ENCODE data around the gene SIN3A. TPM values are rescaled to one million over a fixed set of nuclear protein-coding genes. Genes with fewer than 3 reads are reported as not detected.

SIN3A gene
- total and polyA plus RNA-seq, 2 of the 4 experiments (the other 2 are of a cell fraction): 21.2 to 31.5 TPM

DNA sequence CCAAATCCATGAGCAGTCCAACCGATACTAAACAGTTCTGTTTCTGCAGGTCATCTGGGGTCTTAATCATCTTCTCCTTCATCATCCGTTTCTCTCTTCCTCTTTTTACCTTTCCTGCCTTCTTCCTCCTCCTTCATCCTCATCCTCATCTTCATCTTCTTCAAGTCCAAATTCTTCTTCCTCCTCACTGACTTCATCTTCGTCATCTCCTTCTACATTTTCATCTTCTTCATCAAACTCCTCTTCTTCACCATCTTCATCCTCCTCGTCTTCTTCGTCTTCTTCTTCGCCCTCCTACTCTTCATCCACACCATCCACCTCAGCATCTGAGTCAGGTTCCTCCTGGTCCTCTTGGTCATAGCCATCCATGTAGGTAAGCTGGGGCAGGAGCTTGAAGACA, 129.8 kb downstream of the SIN3A start:
- no peak for ATAC-seq (ENCODE audit: low read depth)
- no peak for DNase-seq
- H3K4ac ChIP-seq (ENCODE audit: low read depth, low read length): no peak overlapping the region
- ChIA-PET CTCF (no interaction called here), POLR2A (ENCODE audit: unreplicated experiment) (no interaction called here)
- no peak overlapping the region for H2AFZ ChIP-seq (replicated peaks; ENCODE audit: low read length, poor library complexity)
- H2BK120ac ChIP-seq (ENCODE audit: low read depth, low read length): no peak overlapping the region
- H3K27ac ChIP-seq (ENCODE audit: insufficient read depth, low read length): no peak overlapping the region
- no peak overlapping the region for H2BK20ac ChIP-seq (ENCODE audit: low read depth, low read length)
- in situ Hi-C loops (cut with MboI; ENCODE audit: low sequenced_read_pairs) (no loop called here), intact Hi-C loops (cut with micrococcal nuclease) (no loop called here), dilution Hi-C loops (cut with HindIII; ENCODE audit: low sequenced_read_pairs, unreplicated experiment) (no loop called here)
- no peak overlapping the region for H3K4me2 ChIP-seq (ENCODE audit: low read depth, low read length)
- no peak overlapping the region for H3K14ac ChIP-seq (replicated peaks; ENCODE audit: low read depth, low read length)
- H3K56ac ChIP-seq (ENCODE audit: extremely low read depth, insufficient read depth, low read length): no peak overlapping the region
- H4K8ac ChIP-seq (ENCODE audit: low read depth in 2 of 2, low read length in 2 of 2): no peak overlapping the region
- no peak overlapping the region for H2BK5ac ChIP-seq (ENCODE audit: low read depth, low read length, poor library complexity, severe bottlenecking)
- no peak overlapping the region for H3K18ac ChIP-seq (ENCODE audit: low read depth, low read length)
- no peak overlapping the region for H3K9ac ChIP-seq (ENCODE audit: low read depth, low read length)
- no peaks in the 10 kb centered on the region for H4K20me1 ChIP-seq (ENCODE audit: insufficient read depth, low read length)
- no peak for TF ChIP-seq MAZ (IDR thresholded peaks at IDR 0.05; ENCODE audit: borderline replicate concordance, low read depth, low read length)
- TF ChIP-seq MAFK (IDR thresholded peaks at IDR 0.05; ENCODE audit: low read depth, low read length): no peak
- TF ChIP-seq, protein P1, sequence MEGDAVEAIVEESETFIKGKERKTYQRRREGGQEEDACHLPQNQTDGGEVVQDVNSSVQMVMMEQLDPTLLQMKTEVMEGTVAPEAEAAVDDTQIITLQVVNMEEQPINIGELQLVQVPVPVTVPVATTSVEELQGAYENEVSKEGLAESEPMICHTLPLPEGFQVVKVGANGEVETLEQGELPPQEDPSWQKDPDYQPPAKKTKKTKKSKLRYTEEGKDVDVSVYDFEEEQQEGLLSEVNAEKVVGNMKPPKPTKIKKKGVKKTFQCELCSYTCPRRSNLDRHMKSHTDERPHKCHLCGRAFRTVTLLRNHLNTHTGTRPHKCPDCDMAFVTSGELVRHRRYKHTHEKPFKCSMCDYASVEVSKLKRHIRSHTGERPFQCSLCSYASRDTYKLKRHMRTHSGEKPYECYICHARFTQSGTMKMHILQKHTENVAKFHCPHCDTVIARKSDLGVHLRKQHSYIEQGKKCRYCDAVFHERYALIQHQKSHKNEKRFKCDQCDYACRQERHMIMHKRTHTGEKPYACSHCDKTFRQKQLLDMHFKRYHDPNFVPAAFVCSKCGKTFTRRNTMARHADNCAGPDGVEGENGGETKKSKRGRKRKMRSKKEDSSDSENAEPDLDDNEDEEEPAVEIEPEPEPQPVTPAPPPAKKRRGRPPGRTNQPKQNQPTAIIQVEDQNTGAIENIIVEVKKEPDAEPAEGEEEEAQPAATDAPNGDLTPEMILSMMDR (conservative IDR thresholded peaks at IDR 0.05; ENCODE audit: low read depth, low read length): no peak
- TF ChIP-seq MXI1 (IDR thresholded peaks at IDR 0.05; ENCODE audit: borderline replicate concordance, low read depth, low read length): no peak
- no peak for TF ChIP-seq BHLHE40 (IDR thresholded peaks at IDR 0.05; ENCODE audit: low read depth, low read length)
- TF ChIP-seq RFX5 (IDR thresholded peaks at IDR 0.05; ENCODE audit: low read depth, low read length): no peak
- TF ChIP-seq POLR2A (IDR thresholded peaks at IDR 0.05; ENCODE audit: low read depth, low read length): no peak
- TF ChIP-seq, protein P2, sequence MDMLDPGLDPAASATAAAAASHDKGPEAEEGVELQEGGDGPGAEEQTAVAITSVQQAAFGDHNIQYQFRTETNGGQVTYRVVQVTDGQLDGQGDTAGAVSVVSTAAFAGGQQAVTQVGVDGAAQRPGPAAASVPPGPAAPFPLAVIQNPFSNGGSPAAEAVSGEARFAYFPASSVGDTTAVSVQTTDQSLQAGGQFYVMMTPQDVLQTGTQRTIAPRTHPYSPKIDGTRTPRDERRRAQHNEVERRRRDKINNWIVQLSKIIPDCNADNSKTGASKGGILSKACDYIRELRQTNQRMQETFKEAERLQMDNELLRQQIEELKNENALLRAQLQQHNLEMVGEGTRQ (IDR thresholded peaks at IDR 0.05; ENCODE audit: low read depth, low read length): no peak
- TF ChIP-seq RCOR1 (IDR thresholded peaks at IDR 0.05; ENCODE audit: insufficient replicate concordance, low read length): no peak
- no peak for TF ChIP-seq FOS (IDR thresholded peaks at IDR 0.05; ENCODE audit: low read depth, low read length)
- TF ChIP-seq NFE2L2 (IDR thresholded peaks at IDR 0.05; ENCODE audit: low read depth, low read length): no peak
- no peak for TF ChIP-seq CHD1 (IDR thresholded peaks at IDR 0.05; ENCODE audit: low read depth, low read length)
- TF ChIP-seq, protein P3, sequence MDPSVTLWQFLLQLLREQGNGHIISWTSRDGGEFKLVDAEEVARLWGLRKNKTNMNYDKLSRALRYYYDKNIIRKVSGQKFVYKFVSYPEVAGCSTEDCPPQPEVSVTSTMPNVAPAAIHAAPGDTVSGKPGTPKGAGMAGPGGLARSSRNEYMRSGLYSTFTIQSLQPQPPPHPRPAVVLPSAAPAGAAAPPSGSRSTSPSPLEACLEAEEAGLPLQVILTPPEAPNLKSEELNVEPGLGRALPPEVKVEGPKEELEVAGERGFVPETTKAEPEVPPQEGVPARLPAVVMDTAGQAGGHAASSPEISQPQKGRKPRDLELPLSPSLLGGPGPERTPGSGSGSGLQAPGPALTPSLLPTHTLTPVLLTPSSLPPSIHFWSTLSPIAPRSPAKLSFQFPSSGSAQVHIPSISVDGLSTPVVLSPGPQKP (IDR thresholded peaks at IDR 0.05; ENCODE audit: borderline replicate concordance, low read depth, low read length): no peak
- no peak for TF ChIP-seq CEBPB (IDR thresholded peaks at IDR 0.05; ENCODE audit: low read depth, low read length)
- TF ChIP-seq RAD21 (IDR thresholded peaks at IDR 0.05; ENCODE audit: low read length): no peak
- no peak for TF ChIP-seq SMC3 (IDR thresholded peaks at IDR 0.05; ENCODE audit: low read depth, low read length)
- no peak overlapping the region for H3K4me3 ChIP-seq (ENCODE audit: insufficient read depth, low read depth, low read length)
- no peak overlapping the region for H2AK5ac ChIP-seq (ENCODE audit: low read depth, low read length)
- H3K79me1 ChIP-seq (ENCODE audit: low read depth in 1 of 2, low read length in 2 of 2): no peaks in the 10 kb centered on the region
- no peaks in the 10 kb centered on the region for H3K36me3 ChIP-seq (ENCODE audit: control insufficient read depth, insufficient read depth, low read length)
- H3K4me1 ChIP-seq (ENCODE audit: control insufficient read depth, insufficient read depth, low read length): no peaks in the 10 kb centered on the region
- H4K5ac ChIP-seq (ENCODE audit: low read depth, low read length): no peak overlapping the region
- H3K9me3 ChIP-seq (ENCODE audit: control insufficient read depth, insufficient read depth, low read length): no peaks in the 10 kb centered on the region
- H3K9me1 ChIP-seq (ENCODE audit: insufficient read depth, low read length): no peaks in the 10 kb centered on the region
- H3K23ac ChIP-seq (ENCODE audit: low read depth, low read length): no peak overlapping the region
- H2AK9ac ChIP-seq (replicated peaks; ENCODE audit: low read depth, low read length, poor library complexity): no peak overlapping the region
- H3K27me3 ChIP-seq (ENCODE audit: control insufficient read depth, insufficient read depth, low read length): peaks cover 27% of the 10 kb centered on the region
- BruUV-seq (replicated peaks): no TSS peak
- no peak overlapping the region for H2BK15ac ChIP-seq (ENCODE audit: low read depth, low read length)
- 75 to 99% methylated on average over 4 to 6 of the region's 6 CpGs for WGBS, 2 experiments (ENCODE audit: extremely low coverage in 2 of 2, insufficient read length in 1 of 2)
- H4K91ac ChIP-seq (ENCODE audit: insufficient read depth, low read depth, low read length): no peak overlapping the region

All from IMR-90 (cell line).